GM10266 (cell line): ENCODE data around the gene MLNR.

ENCODE experiments used
- DNase-seq: peaks from one replicate; pipeline ENCODE4 v3.0.0; 2012; ENCODE audit errors: extremely low spot score
- TF ChIP-seq, protein P1 (sequence below): IDR thresholded peaks from 2 replicates; pipeline ENCODE4 v1.5.1; 2012; ENCODE audit warnings: mild to moderate bottlenecking, low read depth; ENCODE audit not compliant: control insufficient read depth, insufficient read depth; ENCODE audit errors: missing control alignments

Gene MLNR

DNA sequence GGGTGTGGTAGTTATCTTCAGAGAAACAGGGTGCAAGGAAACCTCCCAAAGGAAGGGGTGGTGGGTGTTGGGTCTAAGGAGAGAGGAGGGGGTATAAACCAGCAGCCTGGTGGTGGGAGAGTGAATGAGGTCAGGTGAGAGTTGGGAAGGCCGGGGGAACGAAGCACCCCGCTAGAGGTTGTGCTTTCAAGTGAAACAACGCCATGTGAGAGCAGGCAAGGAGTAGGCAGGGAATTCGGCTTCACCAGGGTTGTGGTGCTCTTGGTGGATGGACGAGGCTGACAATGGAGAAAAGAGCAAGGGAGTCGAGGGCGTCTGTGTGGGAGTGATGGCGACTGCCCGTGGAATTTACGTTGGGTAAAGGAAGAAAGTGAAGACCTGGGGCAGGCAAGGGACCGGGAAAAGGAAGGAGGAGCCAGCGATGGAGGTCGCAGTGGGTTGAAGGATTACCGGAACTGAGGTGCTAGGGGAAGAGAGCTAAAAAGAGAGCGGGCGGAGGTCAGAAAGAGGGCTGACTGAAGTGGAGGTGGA lies 2.1 kb upstream of the MLNR start:
- no peak for DNase-seq
- TF ChIP-seq, protein P1, sequence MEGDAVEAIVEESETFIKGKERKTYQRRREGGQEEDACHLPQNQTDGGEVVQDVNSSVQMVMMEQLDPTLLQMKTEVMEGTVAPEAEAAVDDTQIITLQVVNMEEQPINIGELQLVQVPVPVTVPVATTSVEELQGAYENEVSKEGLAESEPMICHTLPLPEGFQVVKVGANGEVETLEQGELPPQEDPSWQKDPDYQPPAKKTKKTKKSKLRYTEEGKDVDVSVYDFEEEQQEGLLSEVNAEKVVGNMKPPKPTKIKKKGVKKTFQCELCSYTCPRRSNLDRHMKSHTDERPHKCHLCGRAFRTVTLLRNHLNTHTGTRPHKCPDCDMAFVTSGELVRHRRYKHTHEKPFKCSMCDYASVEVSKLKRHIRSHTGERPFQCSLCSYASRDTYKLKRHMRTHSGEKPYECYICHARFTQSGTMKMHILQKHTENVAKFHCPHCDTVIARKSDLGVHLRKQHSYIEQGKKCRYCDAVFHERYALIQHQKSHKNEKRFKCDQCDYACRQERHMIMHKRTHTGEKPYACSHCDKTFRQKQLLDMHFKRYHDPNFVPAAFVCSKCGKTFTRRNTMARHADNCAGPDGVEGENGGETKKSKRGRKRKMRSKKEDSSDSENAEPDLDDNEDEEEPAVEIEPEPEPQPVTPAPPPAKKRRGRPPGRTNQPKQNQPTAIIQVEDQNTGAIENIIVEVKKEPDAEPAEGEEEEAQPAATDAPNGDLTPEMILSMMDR, result no peak

DNA sequence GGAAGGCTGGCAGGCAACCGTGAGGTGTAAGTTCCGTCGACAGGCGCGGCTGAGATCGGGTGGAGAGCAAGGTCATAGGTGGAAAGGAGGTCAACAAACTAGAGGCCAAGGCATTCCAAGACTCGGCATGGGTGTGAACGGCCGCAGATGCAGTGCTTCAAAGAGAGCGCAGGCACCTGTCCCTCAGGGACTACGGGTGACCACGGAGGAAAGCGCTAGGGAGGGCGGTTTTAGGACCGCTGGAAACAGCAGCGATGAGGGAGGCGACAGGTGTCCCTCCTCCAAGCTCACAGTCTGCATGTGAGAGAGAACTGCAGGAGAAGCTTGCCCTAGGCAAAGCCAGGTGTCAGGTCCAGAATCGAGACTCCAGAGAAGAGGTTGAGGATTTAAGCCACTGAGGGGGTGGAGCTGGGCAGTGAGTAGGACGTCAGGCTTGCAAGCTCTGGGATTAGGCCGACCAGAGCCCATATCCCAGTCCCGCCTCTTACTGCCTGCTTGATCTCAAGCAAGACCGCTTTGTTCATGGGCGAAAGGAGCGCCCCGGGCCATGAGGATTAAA lies 1.6 kb upstream of the MLNR start:
- no peak for DNase-seq
- TF ChIP-seq, protein P1, result no peak

DNA sequence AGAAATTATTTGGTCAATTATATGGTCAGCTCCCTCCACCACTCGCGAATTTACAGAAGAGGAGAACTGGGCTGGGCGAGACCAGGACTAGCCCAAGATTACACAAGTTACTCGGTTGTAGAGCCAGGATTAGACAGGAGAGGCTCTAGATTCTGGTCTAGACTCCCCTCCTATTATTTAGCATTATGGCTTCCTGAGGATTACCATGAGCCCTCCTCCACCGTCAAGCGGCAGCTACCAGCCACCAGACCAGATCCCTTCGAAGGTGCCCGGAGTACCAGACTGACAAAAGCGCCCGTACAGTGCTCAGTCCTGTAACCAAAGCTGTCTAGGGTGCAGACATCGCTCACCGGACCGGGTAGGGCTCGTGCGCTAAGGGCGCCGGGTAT lies 497 bp upstream of the MLNR start:
- no peak for DNase-seq
- TF ChIP-seq, protein P1, result no peak

DNA sequence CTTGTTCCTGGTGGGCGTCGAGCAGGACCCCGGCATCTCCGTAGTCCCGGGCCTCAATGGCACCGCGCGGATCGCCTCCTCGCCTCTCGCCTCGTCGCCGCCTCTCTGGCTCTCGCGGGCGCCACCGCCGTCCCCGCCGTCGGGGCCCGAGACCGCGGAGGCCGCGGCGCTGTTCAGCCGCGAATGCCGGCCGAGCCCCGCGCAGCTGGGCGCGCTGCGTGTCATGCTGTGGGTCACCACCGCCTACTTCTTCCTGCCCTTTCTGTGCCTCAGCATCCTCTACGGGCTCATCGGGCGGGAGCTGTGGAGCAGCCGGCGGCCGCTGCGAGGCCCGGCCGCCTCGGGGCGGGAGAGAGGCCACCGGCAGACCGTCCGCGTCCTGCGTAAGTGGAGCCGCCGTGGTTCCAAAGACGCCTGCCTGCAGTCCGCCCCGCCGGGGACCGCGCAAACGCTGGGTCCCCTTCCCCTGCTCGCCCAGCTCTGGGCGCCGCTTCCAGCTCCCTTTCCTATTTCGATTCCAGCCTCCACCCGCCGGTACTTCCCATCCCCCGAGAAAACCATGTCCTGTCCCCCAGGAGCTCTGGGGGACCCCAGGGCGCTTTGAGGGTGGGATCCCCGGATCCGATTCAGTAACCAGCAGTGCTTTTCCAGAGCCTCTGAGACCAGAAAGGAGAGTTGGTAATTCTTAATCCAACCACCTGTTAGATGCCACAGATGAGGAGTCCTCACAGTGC lies 885 bp downstream of the MLNR start:
- TF ChIP-seq, protein P1, result peak; percentile 5
- DNase-seq, result peak; percentile 33

DNA sequence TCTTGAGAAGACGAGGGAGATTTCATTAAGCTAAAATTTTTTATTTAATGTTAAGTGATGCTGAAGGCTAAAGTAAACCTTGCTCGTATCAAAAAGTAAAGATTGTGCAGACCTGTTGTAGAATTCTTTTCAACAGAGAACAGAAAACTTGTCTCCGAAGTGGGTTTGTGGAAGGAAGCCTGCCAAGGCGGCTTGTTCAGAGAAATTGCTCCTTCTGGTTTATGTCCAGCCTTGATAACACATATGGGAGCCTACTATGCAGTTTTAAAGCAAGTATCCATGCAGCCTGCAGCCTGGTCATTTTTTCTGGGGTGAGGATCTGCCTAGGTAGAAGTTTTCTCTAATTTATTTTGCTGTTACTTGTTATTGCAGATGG lies 1.4 kb downstream of the MLNR start:
- TF ChIP-seq, protein P1, result no peak
- no peak for DNase-seq

DNA sequence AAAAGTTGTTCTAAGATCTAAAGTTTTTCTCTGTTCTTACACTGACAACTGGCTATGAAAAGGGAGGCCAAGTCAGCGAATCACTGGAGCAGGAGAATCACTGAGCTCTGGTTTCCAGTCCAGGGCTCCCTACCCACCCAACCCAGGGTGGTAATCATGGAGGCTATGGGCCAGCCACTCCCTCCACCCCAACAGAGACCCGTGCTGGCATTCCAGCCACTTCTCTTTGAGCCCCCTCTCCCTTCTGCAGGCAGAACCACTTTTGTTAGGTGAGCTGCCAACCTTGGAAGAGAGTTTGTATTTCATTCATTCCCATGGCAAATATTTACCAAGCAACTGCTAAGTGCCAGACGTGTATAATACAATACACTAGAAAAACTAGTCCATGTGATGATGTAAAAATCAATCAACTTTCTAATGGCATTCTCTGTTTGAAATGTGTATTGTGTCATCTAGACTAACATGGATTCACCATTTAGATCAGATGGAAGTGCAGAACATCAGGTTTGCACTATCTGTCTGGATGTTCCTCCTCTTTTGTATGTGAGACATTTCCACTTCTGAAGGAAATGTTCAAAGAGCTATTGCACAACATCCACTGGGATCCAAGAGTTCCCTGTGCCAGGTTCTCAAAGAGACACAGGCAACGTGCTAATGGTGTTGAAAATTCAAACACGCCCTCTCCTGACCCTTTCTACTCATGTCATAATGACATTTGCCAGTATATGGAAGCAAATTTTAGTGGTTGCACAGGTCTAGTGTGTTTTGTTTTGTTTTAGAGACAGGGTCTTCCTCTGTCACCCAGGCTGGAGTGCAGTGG lies 5.3 kb downstream of the MLNR start:
- DNase-seq, result no peak
- TF ChIP-seq, protein P1, result no peak
